OCI-LY1 (cell line): ENCODE measurements around the gene MAGEB17.

Experiments used
- H2AFZ ChIP-seq: fragments of 200-600 bp; sonication (generic), shearing (Covaris generic); 2 replicates; pipeline ENCODE4 v1.6.0; 2014; ENCODE audit warnings: antibody characterized with exemption, mild to moderate bottlenecking, low read length
- H3F3A ChIP-seq: fragments of 200-600 bp; sonication (generic), shearing (Covaris generic); 2 replicates; pipeline ENCODE4 v1.6.0; 2014; ENCODE audit warnings: mild to moderate bottlenecking, antibody characterized with exemption, low read length, moderate library complexity; ENCODE audit not compliant: insufficient read depth
- H3K27ac ChIP-seq: fragments of 200-600 bp; sonication (generic); 2 replicates; pipeline ENCODE4 v1.5.1; 2014; ENCODE audit warnings: low read length, mixed run types, mild to moderate bottlenecking, low read depth; ENCODE audit not compliant: poor library complexity, severe bottlenecking
- H3K27me3 ChIP-seq: fragments of 200-600 bp; sonication (generic); 2 replicates; pipeline ENCODE4 v1.6.0; 2014; ENCODE audit warnings: antibody characterized with exemption, mild to moderate bottlenecking, low read length, moderate library complexity; ENCODE audit not compliant: insufficient read depth
- H3K36me3 ChIP-seq: fragments of 200-600 bp; sonication (generic); 2 replicates; pipeline ENCODE4 v1.6.1; 2014; ENCODE audit warnings: mild to moderate bottlenecking, antibody characterized with exemption, low read length, moderate library complexity, mixed read lengths; ENCODE audit not compliant: insufficient read depth
- H3K4me1 ChIP-seq: fragments of 200-600 bp; sonication (generic); 2 replicates; pipeline ENCODE4 v1.5.1; 2014; ENCODE audit warnings: mild to moderate bottlenecking, low read length, moderate library complexity; ENCODE audit not compliant: insufficient read depth, severe bottlenecking
- H3K4me2 ChIP-seq: fragments of 200-600 bp; sonication (generic), shearing (Covaris generic); 2 replicates; pipeline ENCODE4 v1.6.1; 2014; ENCODE audit warnings: low read length
- H3K4me3 ChIP-seq: fragments of 200-600 bp; sonication (generic); 2 replicates; pipeline ENCODE4 v1.5.1; 2014; ENCODE audit warnings: low read length, low read depth, mild to moderate bottlenecking, mixed read lengths; ENCODE audit not compliant: poor library complexity, severe bottlenecking
- H3K79me2 ChIP-seq: fragments of 200-600 bp; shearing (Covaris generic); 2 replicates; pipeline ENCODE4 v1.6.1; 2016; ENCODE audit warnings: mixed run types, low read length, mixed read lengths; ENCODE audit not compliant: insufficient read depth
- H3K9ac ChIP-seq: fragments of 200-600 bp; sonication (generic), shearing (Covaris generic); 2 replicates; pipeline ENCODE4 v1.6.1; 2014; ENCODE audit warnings: mild to moderate bottlenecking, low read length, mixed read lengths
- H3K9me2 ChIP-seq: fragments of 200-600 bp; sonication (generic), shearing (Covaris generic); 2 replicates; pipeline ENCODE4 v1.6.1; 2014; ENCODE audit warnings: low read depth, mild to moderate bottlenecking, low read length, mixed read lengths
- H3K9me3 ChIP-seq: fragments of 200-600 bp; shearing (Covaris generic); 2 replicates; pipeline ENCODE4 v1.6.1; 2014; ENCODE audit warnings: low read length, mixed read lengths
- H4K20me1 ChIP-seq: fragments of 200-600 bp; sonication (generic), shearing (Covaris generic); 2 replicates; pipeline ENCODE4 v1.6.0; 2016; ENCODE audit warnings: mild to moderate bottlenecking, low read length; ENCODE audit not compliant: insufficient read depth
- CTCF ChIP-seq: fragments of 200-600 bp; sonication (generic), shearing (Covaris generic); IDR thresholded peaks from 2 replicates; pipeline ENCODE4 v1.5.1; 2017; ENCODE audit warnings: mild to moderate bottlenecking, antibody characterized with exemption, low read length, moderate library complexity, mixed read lengths
- EZH2 ChIP-seq: fragments of 200-600 bp; sonication (generic), shearing (Covaris generic); IDR thresholded peaks from 2 replicates; pipeline ENCODE4 v1.8.0; 2017; ENCODE audit warnings: borderline replicate concordance, mixed run types, mild to moderate bottlenecking, antibody characterized with exemption, low read length, moderate library complexity, mixed read lengths

Gene MAGEB17

GRCh38 chrX:16215660-16216059 lies 48.4 kb downstream of the MAGEB17 start:
- TF ChIP-seq EZH2 (no peak), CTCF (no peak)
- Histone ChIP-seq H3K27me3 (no peaks in the 10 kb centered on the region), H3K36me3 (no peaks in the 10 kb centered on the region), H2AFZ (no peak overlapping the region), H3K9ac (no peak overlapping the region), H3F3A (no peaks in the 10 kb centered on the region), H3K27ac (no peak overlapping the region), H4K20me1 (no peaks in the 10 kb centered on the region), H3K9me3 (no peaks in the 10 kb centered on the region), H3K9me2 (no peaks in the 10 kb centered on the region), H3K4me1 (no peaks in the 10 kb centered on the region), H3K79me2 (no peaks in the 10 kb centered on the region), H3K4me2 (no peak overlapping the region), H3K4me3 (no peak overlapping the region)
